Measurements from ENCODE around the gene PDAP1. TPM values are rescaled to one million over a fixed set of nuclear protein-coding genes. Genes with fewer than 3 reads are reported as not detected.
"Not testable (repeated sequence)": the region's sequence is repeated elsewhere in the genome, so short reads cannot be mapped to it uniquely, and the experiment has no call there.

The PDAP1 gene
- polyA plus RNA-seq, 3 donors from 2014 or later: 20.7 to 43.3 (median 30.0) TPM

- H3K27ac Mint-ChIP-seq: no peak overlapping the region
- no peak for DNase-seq
- peaks cover 0 to 3% (median 2%) of the 10 kb centered on the region in 3 donors for H3K27me3 Mint-ChIP-seq (ENCODE audit: low read depth in 3 of 3)
- peaks cover 13 to 40% (median 19%) of the 10 kb centered on the region in 3 donors for H3K36me3 Mint-ChIP-seq
- H3K9me3 Mint-ChIP-seq: no peaks in the 10 kb centered on the region
- H3K4me1 Mint-ChIP-seq: peaks cover 0 to 8% of the 10 kb centered on the region in 2 donors
- H3K4me3 Mint-ChIP-seq: no peak overlapping the region
These were observed 11.1 kb upstream of the PDAP1 start for GRCh38 chr7:99419323-99420021.

- Mint-ChIP-seq H3K4me3 (no peak overlapping the region), H3K27ac (no peak overlapping the region), H3K27me3 (ENCODE audit: low read depth in 3 of 3) (peaks cover 0 to 2% (median 2%) of the 10 kb centered on the region in 3 donors), H3K36me3 (peaks cover 15 to 42% (median 20%) of the 10 kb centered on the region in 3 donors), H3K9me3 (no peaks in the 10 kb centered on the region), H3K4me1 (peaks cover 0 to 9% of the 10 kb centered on the region in 2 donors)
- no peak for DNase-seq
These were observed 9.9 kb upstream of the PDAP1 start for GRCh38 chr7:99418260-99418659.

GRCh38 chr7:99415513-99416127 is 7.2 kb upstream of the PDAP1 start:
- peaks cover 27 to 64% (median 29%) of the 10 kb centered on the region in 3 donors for H3K36me3 Mint-ChIP-seq
- DNase-seq: peak in 1 of 3 donors; percentile 25
- H3K27me3 Mint-ChIP-seq (ENCODE audit: low read depth in 3 of 3); H3K9me3 Mint-ChIP-seq; H3K4me3 Mint-ChIP-seq: not testable (repeated sequence)
- peaks cover 6 to 23% of the 10 kb centered on the region in 2 donors for H3K4me1 Mint-ChIP-seq
- peak overlapping the region in 2 of 6 donors; percentile 53 to 62 for H3K27ac Mint-ChIP-seq

GRCh38 chr7:99410635-99411034 is 2.2 kb upstream of the PDAP1 start:
- peaks cover 20 to 34% (median 21%) of the 10 kb centered on the region in 3 donors for H3K36me3 Mint-ChIP-seq
- H3K4me3 Mint-ChIP-seq: peak overlapping the region; percentile 90 to 95 (median 94)
- peak overlapping the region; percentile 56 to 97 (median 94) for H3K27ac Mint-ChIP-seq
- H3K4me1 Mint-ChIP-seq: peaks cover 39 to 63% of the 10 kb centered on the region in 2 donors
- H3K27me3 Mint-ChIP-seq (ENCODE audit: low read depth in 3 of 3): peaks cover 12 to 25% (median 17%) of the 10 kb centered on the region in 3 donors
- H3K9me3 Mint-ChIP-seq: no peaks in the 10 kb centered on the region
- DNase-seq: no peak

GRCh38 chr7:99409806-99410205 is 1.4 kb upstream of the PDAP1 start:
- Mint-ChIP-seq H3K27ac (peak overlapping the region; percentile 92 to 97 (median 96)), H3K9me3 (no peaks in the 10 kb centered on the region), H3K4me3 (peak overlapping the region; percentile 90 to 95 (median 94)), H3K27me3 (ENCODE audit: low read depth in 3 of 3) (peaks cover 12 to 25% (median 22%) of the 10 kb centered on the region in 3 donors), H3K36me3 (peaks cover 14 to 28% (median 18%) of the 10 kb centered on the region in 3 donors), H3K4me1 (peaks cover 43 to 59% of the 10 kb centered on the region in 2 donors)
- DNase-seq: no peak

GRCh38 chr7:99409192-99409572 is 785 bp upstream of the PDAP1 start:
- no peak for DNase-seq
- Mint-ChIP-seq H3K36me3 (peaks cover 13 to 28% (median 16%) of the 10 kb centered on the region in 3 donors), H3K4me3 (peak overlapping the region; percentile 90 to 95 (median 94)), H3K9me3 (no peaks in the 10 kb centered on the region), H3K27me3 (ENCODE audit: low read depth in 3 of 3) (peaks cover 12 to 25% (median 25%) of the 10 kb centered on the region in 3 donors), H3K4me1 (peaks cover 50 to 64% of the 10 kb centered on the region in 2 donors), H3K27ac (peak overlapping the region; percentile 94 to 98 (median 96))

GRCh38 chr7:99407872-99408378 is 472 bp downstream of the PDAP1 start:
- H3K27ac Mint-ChIP-seq: peak overlapping the region; percentile 94 to 98 (median 96)
- H3K4me3 Mint-ChIP-seq: peak overlapping the region; percentile 90 to 95 (median 94)
- peaks cover 15 to 33% (median 17%) of the 10 kb centered on the region in 3 donors for H3K36me3 Mint-ChIP-seq
- no peak for DNase-seq
- peaks cover 12 to 25% (median 25%) of the 10 kb centered on the region in 3 donors for H3K27me3 Mint-ChIP-seq (ENCODE audit: low read depth in 3 of 3)
- H3K9me3 Mint-ChIP-seq: no peaks in the 10 kb centered on the region
- H3K4me1 Mint-ChIP-seq: peaks cover 55 to 68% of the 10 kb centered on the region in 2 donors

- peaks cover 54 to 68% of the 10 kb centered on the region in 2 donors for H3K4me1 Mint-ChIP-seq
- H3K4me3 Mint-ChIP-seq: peak overlapping the region; percentile 25 to 94 (median 90)
- H3K27me3 Mint-ChIP-seq (ENCODE audit: low read depth in 3 of 3): peaks cover 12 to 25% (median 24%) of the 10 kb centered on the region in 3 donors
- DNase-seq: no peak
- no peaks in the 10 kb centered on the region for H3K9me3 Mint-ChIP-seq
- peaks cover 13 to 26% (median 16%) of the 10 kb centered on the region in 3 donors for H3K36me3 Mint-ChIP-seq
- peak overlapping the region; percentile 28 to 98 (median 96) for H3K27ac Mint-ChIP-seq
These were observed 1.8 kb downstream of the PDAP1 start for GRCh38 chr7:99406557-99406956.

GRCh38 chr7:99404977-99405320 is 3.4 kb downstream of the PDAP1 start:
- H3K27ac Mint-ChIP-seq: peak overlapping the region; percentile 35 to 90 (median 74)
- H3K4me1 Mint-ChIP-seq: peaks cover 50 to 60% of the 10 kb centered on the region in 2 donors
- H3K36me3 Mint-ChIP-seq: peaks cover 12 to 19% (median 12%) of the 10 kb centered on the region in 3 donors
- peak in 2 of 3 donors; percentile 25 to 71 for DNase-seq
- peak overlapping the region in 3 of 5 donors; percentile 29 to 80 (median 58) for H3K4me3 Mint-ChIP-seq
- H3K9me3 Mint-ChIP-seq: no peaks in the 10 kb centered on the region
- peaks cover 9 to 25% (median 23%) of the 10 kb centered on the region in 3 donors for H3K27me3 Mint-ChIP-seq (ENCODE audit: low read depth in 3 of 3)

GRCh38 chr7:99404235-99404976 is 4.0 kb downstream of the PDAP1 start:
- peaks cover 46 to 55% of the 10 kb centered on the region in 2 donors for H3K4me1 Mint-ChIP-seq

GRCh38 chr7:99403764-99404163 is 4.6 kb downstream of the PDAP1 start:
- Mint-ChIP-seq H3K36me3 (peaks cover 12 to 20% (median 12%) of the 10 kb centered on the region in 3 donors), H3K4me3 (peak overlapping the region in 1 of 5 donors; percentile 30), H3K27ac (peak overlapping the region; percentile 35 to 90 (median 78)), H3K27me3 (ENCODE audit: low read depth in 3 of 3) (peaks cover 7 to 21% (median 14%) of the 10 kb centered on the region in 3 donors), H3K9me3 (no peaks in the 10 kb centered on the region), H3K4me1 (peaks cover 39 to 50% of the 10 kb centered on the region in 2 donors)
- DNase-seq: no peak

More at GRCh38 chr7:99404235-99404976, 4.0 kb downstream of the PDAP1 start:
- Mint-ChIP-seq H3K36me3 (peaks cover 12 to 19% (median 12%) of the 10 kb centered on the region in 3 donors), H3K9me3 (no peaks in the 10 kb centered on the region), H3K4me3 (peak overlapping the region in 4 of 5 donors; percentile 29 to 80 (median 46)), H3K27me3 (ENCODE audit: low read depth in 3 of 3) (peaks cover 9 to 25% (median 21%) of the 10 kb centered on the region in 3 donors), H3K27ac (peak overlapping the region; percentile 35 to 90 (median 78))
- no peak for DNase-seq

- H3K36me3 Mint-ChIP-seq: peaks cover 12 to 22% (median 12%) of the 10 kb centered on the region in 3 donors
- H3K9me3 Mint-ChIP-seq: no peaks in the 10 kb centered on the region
- DNase-seq: no peak
- peaks cover 38 to 48% of the 10 kb centered on the region in 2 donors for H3K4me1 Mint-ChIP-seq
- peaks cover 2 to 14% (median 5%) of the 10 kb centered on the region in 3 donors for H3K27me3 Mint-ChIP-seq (ENCODE audit: low read depth in 3 of 3)
- H3K27ac Mint-ChIP-seq: peak overlapping the region in 5 of 6 donors; percentile 3 to 82 (median 20)
- H3K4me3 Mint-ChIP-seq: no peak overlapping the region
These were observed 5.5 kb downstream of the PDAP1 start for GRCh38 chr7:99402854-99403253.

- Mint-ChIP-seq H3K27ac (peak overlapping the region in 5 of 6 donors; percentile 26 to 73 (median 52)), H3K4me3 (no peak overlapping the region), H3K4me1 (peaks cover 21 to 29% of the 10 kb centered on the region in 2 donors), H3K27me3 (ENCODE audit: low read depth in 3 of 3) (peaks cover 0 to under 1% (median 0%) of the 10 kb centered on the region in 3 donors), H3K36me3 (peaks cover 12 to 22% (median 12%) of the 10 kb centered on the region in 3 donors), H3K9me3 (no peaks in the 10 kb centered on the region)
- DNase-seq: no peak
These were observed 8.8 kb downstream of the PDAP1 start for GRCh38 chr7:99399597-99399996.

All from immature natural killer cell (primary cell).